C4-2B (cell line): Measurements from ENCODE around the gene SPAAR.
"Not testable (repeated sequence)": the region's sequence is repeated elsewhere in the genome, so short reads cannot be mapped to it uniquely, and the experiment has no call there.

Experiments
- H3K27ac ChIP-seq: fragments of 450-650 bp; 2 replicates; pipeline ENCODE4 v1.5.1; 2017
- ZFX ChIP-seq: fragments of 450-650 bp; IDR thresholded peaks from 2 replicates; pipeline ENCODE4 v1.6.1; 2017
- TF ChIP-seq, protein P1 (sequence below): fragments of 450-650 bp; conservative IDR thresholded peaks from 2 replicates; pipeline ENCODE4 v1.5.1; 2017; ENCODE audit warnings: mild to moderate bottlenecking

The SPAAR gene

DNA sequence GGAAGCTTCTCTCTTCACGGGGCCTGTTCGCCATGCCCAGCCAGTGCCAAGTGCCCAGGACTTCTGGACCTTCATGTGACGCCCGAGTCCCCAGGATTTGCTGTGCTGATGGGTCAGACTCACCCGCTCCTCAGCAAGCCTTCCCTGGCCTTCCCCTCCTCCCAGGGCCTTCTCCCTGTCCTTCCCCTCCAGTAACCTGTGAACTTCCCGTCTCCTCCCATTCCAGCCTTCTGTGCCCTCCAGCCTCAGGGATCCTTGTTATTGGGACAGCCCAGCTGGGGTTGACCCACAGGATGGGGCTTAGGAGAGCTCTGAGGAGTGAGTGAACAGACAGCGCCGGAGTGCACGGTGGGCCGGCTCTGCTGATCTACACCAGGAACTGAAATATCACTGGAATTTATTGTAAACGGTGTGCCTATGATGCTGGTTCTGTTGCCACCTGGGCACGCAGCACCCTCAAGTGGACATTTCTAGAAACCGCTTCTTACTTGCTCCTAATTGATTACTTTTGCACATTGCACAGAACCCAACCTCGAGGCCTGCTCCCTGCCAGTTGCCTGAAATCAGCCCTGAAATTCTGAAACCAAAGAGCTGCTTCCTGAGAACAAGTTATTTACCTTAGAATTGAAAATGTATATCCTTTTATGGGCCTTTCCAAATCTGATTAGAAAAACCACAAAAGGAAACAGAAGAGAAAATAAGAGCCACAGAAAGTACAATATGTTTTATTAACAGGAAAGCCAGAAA is 1.5 kb downstream of the SPAAR start:
- no peak for TF ChIP-seq ZFX
- TF ChIP-seq, protein P1, sequence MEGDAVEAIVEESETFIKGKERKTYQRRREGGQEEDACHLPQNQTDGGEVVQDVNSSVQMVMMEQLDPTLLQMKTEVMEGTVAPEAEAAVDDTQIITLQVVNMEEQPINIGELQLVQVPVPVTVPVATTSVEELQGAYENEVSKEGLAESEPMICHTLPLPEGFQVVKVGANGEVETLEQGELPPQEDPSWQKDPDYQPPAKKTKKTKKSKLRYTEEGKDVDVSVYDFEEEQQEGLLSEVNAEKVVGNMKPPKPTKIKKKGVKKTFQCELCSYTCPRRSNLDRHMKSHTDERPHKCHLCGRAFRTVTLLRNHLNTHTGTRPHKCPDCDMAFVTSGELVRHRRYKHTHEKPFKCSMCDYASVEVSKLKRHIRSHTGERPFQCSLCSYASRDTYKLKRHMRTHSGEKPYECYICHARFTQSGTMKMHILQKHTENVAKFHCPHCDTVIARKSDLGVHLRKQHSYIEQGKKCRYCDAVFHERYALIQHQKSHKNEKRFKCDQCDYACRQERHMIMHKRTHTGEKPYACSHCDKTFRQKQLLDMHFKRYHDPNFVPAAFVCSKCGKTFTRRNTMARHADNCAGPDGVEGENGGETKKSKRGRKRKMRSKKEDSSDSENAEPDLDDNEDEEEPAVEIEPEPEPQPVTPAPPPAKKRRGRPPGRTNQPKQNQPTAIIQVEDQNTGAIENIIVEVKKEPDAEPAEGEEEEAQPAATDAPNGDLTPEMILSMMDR, result peak; percentile 84
- H3K27ac ChIP-seq, result peak overlapping the region; percentile 5

DNA sequence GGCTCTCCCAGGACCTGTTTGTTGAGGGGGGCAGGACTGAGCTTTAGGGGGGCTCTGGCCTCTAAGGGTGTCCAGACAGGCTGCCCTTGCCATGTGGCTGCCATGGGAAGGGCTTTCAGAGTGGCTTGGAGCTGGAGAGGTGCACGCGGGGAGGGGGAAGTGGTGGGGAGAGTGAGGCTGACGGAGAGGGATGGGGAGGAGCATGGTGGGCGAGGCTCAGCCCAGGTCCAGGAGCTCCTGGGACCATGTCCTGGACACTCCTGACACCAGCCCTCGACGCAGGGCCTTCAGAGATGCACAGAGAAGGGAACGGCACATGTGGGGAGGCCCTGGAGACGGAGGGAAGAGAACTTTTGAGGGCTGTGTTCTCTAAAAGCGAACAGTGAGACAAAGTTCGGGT is 2.4 kb downstream of the SPAAR start:
- TF ChIP-seq, protein P1, result no peak
- no peak for TF ChIP-seq ZFX
- no peak overlapping the region for H3K27ac ChIP-seq

DNA sequence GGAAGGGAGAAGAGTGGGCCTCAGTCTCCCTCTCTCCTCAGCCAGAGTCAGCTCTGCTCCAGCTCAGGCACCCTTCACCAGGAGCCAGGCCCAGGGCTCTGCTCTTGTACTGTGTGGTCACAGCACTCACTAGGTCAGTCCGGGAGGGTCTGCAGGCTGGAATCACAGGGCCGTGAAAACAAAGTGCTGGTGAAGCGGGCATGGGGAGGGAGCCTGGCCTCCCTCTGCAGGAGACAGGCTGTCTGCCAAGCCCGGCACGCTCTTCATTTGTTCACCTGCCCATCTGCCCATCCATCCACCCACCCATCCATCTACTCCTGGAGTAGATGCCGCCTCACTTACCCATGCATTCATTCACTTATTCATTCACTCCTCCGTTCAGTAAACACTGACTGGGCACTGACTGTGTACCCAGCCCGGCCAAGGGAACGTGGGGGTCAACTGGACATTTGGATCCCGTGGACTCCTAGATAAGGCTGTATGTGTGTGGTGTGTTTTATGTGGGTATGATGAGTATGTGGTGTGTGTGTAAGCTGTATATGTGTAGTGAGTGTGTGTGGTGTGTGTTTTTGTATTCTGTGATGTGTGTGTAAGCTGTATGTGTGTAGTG is 3.6 kb downstream of the SPAAR start:
- no peak for TF ChIP-seq ZFX
- TF ChIP-seq, protein P1, result no peak

DNA sequence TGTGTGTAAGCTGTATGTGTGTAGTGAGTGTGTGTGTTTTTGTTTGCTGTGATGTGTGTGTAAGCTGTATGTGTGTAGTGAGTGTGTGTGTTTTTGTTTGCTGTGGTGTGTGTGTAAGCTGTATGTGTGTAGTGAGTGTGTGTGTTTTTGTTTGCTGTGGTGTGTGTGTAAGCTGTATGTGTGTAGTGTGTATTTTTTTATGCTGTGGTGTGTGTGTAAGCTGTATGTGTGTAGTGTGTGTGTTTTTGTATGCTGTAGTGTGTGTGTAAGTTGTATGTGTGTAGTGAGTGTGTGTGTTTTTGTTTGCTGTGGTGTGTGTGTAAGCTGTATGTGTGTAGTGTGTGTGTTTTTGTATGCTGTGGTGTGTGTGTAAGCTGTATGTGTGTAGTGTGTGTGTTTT is 4.1 kb downstream of the SPAAR start:
- H3K27ac ChIP-seq, result not testable (repeated sequence)

More for the DNA sequence above, 3.6 kb downstream of the SPAAR start:
- no peak overlapping the region for H3K27ac ChIP-seq

DNA sequence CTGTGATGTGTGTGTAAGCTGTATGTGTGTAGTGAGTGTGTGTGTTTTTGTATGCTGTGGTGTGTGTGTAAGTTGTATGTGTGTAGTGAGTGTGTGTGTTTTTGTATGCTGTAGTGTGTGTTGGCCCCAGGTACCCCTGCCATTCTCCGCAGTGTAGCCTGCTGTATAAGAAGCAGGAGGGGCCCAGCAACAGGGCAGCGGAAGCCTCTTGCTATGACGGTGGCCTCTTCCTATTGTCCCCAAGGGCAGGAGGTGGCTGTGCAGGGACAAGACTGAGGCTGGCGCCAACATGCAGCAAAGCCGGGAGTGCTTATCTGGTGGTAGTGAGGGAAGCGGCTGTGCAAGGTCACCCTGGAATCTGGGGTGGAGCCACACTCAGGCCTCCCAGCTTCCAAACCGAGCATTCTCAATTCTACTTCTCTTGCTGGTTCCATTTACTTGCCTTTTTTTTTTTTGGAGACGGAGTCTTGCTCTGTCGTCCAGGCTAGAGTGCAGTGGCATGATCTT is 5.1 kb downstream of the SPAAR start:
- TF ChIP-seq, protein P1, result no peak
- TF ChIP-seq ZFX, result no peak

DNA sequence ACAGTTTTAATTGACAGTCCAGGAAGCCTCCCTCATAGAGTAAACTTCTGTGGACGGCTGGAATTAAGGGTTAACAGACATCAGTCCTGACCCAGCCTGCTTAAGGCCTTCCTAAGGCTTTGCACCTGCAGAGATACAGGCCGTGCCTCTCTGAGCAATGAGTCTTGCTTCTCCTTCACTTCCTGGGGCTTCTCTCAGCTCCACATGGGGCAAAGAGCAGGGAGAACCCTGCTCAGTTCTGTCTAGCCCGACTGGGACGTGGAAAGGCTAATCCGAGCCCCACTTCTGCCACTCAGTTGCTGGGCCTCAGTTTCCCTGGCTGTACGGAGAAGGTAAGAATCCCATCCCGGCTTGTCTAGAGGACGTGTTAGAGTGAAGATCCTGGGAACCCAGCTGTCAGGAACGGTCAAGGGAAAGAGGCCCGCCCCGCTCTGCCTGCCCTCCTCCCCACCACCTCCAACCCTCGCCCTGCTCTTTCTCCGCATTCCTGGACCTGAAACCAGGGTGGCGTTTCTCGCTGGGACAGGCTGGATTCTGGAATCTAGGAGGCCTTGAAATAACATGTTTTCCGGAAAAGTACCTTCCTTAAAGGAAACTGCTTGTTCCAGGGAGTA is 6.5 kb downstream of the SPAAR start:
- no peak overlapping the region for H3K27ac ChIP-seq
- TF ChIP-seq, protein P1, result no peak
- no peak for TF ChIP-seq ZFX

More for the DNA sequence above, 5.1 kb downstream of the SPAAR start:
- no peak overlapping the region for H3K27ac ChIP-seq

DNA sequence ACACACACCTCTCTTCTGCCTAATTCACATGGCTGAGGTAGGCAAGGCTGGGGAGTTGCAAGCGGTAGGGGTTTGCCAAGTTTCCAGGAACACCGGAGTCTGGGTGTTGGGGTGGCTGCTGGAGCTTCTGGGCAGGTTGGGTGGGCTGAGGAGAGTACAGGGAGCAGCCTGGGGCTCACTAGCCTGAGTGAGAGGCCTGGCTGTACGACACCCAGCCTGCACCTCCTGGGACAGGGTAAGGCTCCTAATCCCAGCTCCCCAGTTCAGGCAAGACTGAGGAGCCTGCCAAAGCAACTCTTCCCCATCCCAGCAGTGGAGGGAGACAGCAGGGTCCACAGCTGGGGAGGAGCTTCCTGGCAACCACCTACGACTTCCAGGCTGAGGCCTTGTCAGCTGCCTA is 8.0 kb downstream of the SPAAR start:
- H3K27ac ChIP-seq, result peak overlapping the region; percentile 57
- TF ChIP-seq, protein P1, result no peak
- TF ChIP-seq ZFX, result no peak
